Neural cell (in vitro differentiated cells): ENCODE measurements around the gene FN1. TPM values are rescaled to one million over a fixed set of nuclear protein-coding genes. Genes with fewer than 3 reads are reported as not detected.

Experiments used
- H2AFZ ChIP-seq: fragments of 200-600, 300-800 bp; sonication (generic), shearing (Covaris generic); 2 replicates; pipeline ENCODE4 v1.6.0; 2014; ENCODE audit warnings: low read depth, mild to moderate bottlenecking, antibody characterized with exemption, low read length, moderate library complexity
- H3F3A ChIP-seq: fragments of 200-600 bp; shearing (Covaris generic); 2 replicates; pipeline ENCODE4 v1.6.1; 2016; ENCODE audit warnings: mild to moderate bottlenecking, moderate library complexity, mixed read lengths, antibody characterized with exemption, low read length; ENCODE audit not compliant: insufficient read depth, poor library complexity, severe bottlenecking
- H3K27ac ChIP-seq: fragments of 200-600, 300-800 bp; sonication (generic), shearing (Covaris generic); 2 replicates; pipeline ENCODE4 v1.5.1; 2014; ENCODE audit warnings: mild to moderate bottlenecking, low read length, moderate library complexity
- H3K27me3 ChIP-seq: fragments of 300-800, 200-600 bp; sonication (generic), shearing (Covaris generic); 2 replicates; pipeline ENCODE4 v1.6.0; 2014; ENCODE audit warnings: mild to moderate bottlenecking, low read depth, low read length, moderate library complexity; ENCODE audit not compliant: insufficient read depth
- H3K36me3 ChIP-seq: fragments of 300-800, 200-600 bp; sonication (generic), shearing (Covaris generic); 2 replicates; pipeline ENCODE4 v1.5.1; 2014; ENCODE audit warnings: mild to moderate bottlenecking, antibody characterized with exemption, low read length, moderate library complexity; ENCODE audit not compliant: insufficient read depth
- H3K4me2 ChIP-seq: fragments of 300-800, 200-600 bp; sonication (generic), shearing (Covaris generic); 2 replicates; pipeline ENCODE4 v1.6.0; 2014; ENCODE audit warnings: mild to moderate bottlenecking, low read length
- H3K4me3 ChIP-seq: fragments of 300-800, 200-600 bp; sonication (generic), shearing (Covaris generic); 2 replicates; pipeline ENCODE4 v1.5.1; 2014; ENCODE audit warnings: mild to moderate bottlenecking, low read length, moderate library complexity
- H3K79me2 ChIP-seq: fragments of 200-600 bp; shearing (Covaris generic); replicated peaks from 2 replicates; pipeline ENCODE4 v1.6.0; 2014; ENCODE audit warnings: mild to moderate bottlenecking, low read length, moderate library complexity; ENCODE audit not compliant: insufficient read depth
- H3K9ac ChIP-seq: fragments of 300-800, 200-600 bp; sonication (generic), shearing (Covaris generic); 2 replicates; pipeline ENCODE4 v1.6.1; 2016; ENCODE audit warnings: mild to moderate bottlenecking, low read length, mixed read lengths
- H3K9me2 ChIP-seq: fragments of 200-600 bp; shearing (Covaris generic); 2 replicates; pipeline ENCODE4 v1.6.1; 2016; ENCODE audit warnings: mild to moderate bottlenecking, low read length, mixed read lengths; ENCODE audit not compliant: insufficient read depth
- H3K9me3 ChIP-seq: fragments of 200-600, 300-800 bp; sonication (generic), shearing (Covaris generic); 2 replicates; pipeline ENCODE4 v1.6.1; 2016; ENCODE audit warnings: mild to moderate bottlenecking, mixed run types, low read length, moderate library complexity, mixed read lengths
- H4K20me1 ChIP-seq: fragments of 200-600 bp; shearing (Covaris generic); 2 replicates; pipeline ENCODE4 v1.6.1; 2016; ENCODE audit warnings: mild to moderate bottlenecking, mixed run types; ENCODE audit not compliant: insufficient read depth
- EP300 ChIP-seq: fragments of 450-650 bp; conservative IDR thresholded peaks from 2 replicates; pipeline ENCODE4 v1.6.1; 2014; ENCODE audit warnings: antibody characterized with exemption, mild to moderate bottlenecking, moderate library complexity; ENCODE audit not compliant: poor library complexity, severe bottlenecking
- EZH2 ChIP-seq: fragments of 200-600, 300-800 bp; shearing (Covaris generic), sonication (generic); IDR thresholded peaks from 2 replicates; pipeline ENCODE4 v1.6.1; 2014; ENCODE audit warnings: antibody characterized with exemption, low read length, borderline replicate concordance, mild to moderate bottlenecking; ENCODE audit not compliant: insufficient read depth, poor library complexity, severe bottlenecking
- MXI1 ChIP-seq: fragments of 450-650 bp; conservative IDR thresholded peaks from 2 replicates; pipeline ENCODE4 v1.6.1; 2014; ENCODE audit warnings: antibody characterized with exemption, mild to moderate bottlenecking; ENCODE audit not compliant: poor library complexity, severe bottlenecking
- POLR2AphosphoS5 ChIP-seq: IDR thresholded peaks from 2 replicates; pipeline ENCODE4 v1.6.1; 2012
- RAD21 ChIP-seq: fragments of 450-650 bp; conservative IDR thresholded peaks from 2 replicates; pipeline ENCODE4 v1.6.1; 2014; ENCODE audit warnings: antibody characterized with exemption, mild to moderate bottlenecking, moderate library complexity
- SMC3 ChIP-seq: fragments of 450-650 bp; conservative IDR thresholded peaks from 2 replicates; pipeline ENCODE4 v1.6.1; 2014; ENCODE audit warnings: antibody characterized with exemption, mild to moderate bottlenecking, moderate library complexity; ENCODE audit not compliant: poor library complexity
- TAF1 ChIP-seq: IDR thresholded peaks from 2 replicates; pipeline ENCODE4 v1.6.1; 2012; ENCODE audit warnings: low read depth
- polyA plus RNA-seq: library from polyadenylated mRNA; depleted of rRNA; stranded (reverse); fragments of >200 nt; gene quantifications from 2 replicates; pipeline ENCODE4 v1.2.3, GENCODE V29; 2014
- TF ChIP-seq, protein P1 (sequence below): fragments of 450-650 bp; IDR thresholded peaks from 2 replicates; pipeline ENCODE4 v1.5.1; 2014; ENCODE audit warnings: antibody characterized with exemption, mild to moderate bottlenecking, moderate library complexity; ENCODE audit not compliant: poor library complexity, severe bottlenecking
- TF ChIP-seq, protein P2 (sequence below): IDR thresholded peaks from 2 replicates; pipeline ENCODE4 v1.6.1; 2012; ENCODE audit warnings: borderline replicate concordance

Gene FN1
- polyA plus RNA-seq, 1 donor from 2014 or later, result 0.93 TPM

DNA sequence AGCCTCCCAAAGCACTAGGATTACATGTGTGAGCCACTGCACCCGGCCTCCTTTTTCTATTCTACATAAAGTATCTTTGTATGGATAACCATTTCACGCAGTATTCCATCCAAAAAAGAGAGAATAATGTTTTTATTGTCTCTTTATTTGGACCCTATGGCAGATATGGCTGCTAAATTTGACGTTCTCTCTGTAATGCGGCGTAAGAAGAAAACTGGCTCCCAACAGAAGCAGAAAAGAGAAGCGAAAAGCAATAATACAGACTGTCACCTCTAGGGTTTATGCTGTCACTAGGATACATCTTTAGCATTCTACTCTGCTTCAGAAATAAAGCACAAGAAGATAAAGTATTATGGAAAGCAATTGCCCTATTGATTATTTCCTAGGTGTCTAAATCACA is 55.9 kb downstream of the FN1 start (continued):
- TF ChIP-seq RAD21, result no peak

DNA sequence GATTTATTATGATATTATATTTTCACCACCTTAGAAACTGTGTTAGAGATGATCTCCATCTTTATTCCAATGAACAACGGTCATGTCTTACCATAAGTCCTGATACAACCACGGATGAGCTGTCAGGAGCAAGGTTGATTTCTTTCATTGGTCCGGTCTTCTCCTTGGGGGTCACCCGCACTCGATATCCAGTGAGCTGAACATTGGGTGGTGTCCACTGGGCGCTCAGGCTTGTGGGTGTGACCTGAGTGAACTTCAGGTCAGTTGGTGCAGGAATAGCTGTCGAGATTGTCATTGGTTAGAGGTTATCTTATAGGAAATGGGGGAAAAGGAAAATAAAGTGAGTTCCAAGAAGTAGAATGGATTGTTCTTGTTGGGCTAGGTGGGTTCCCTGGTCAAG is 56.8 kb downstream of the FN1 start:
- Histone ChIP-seq H3K27ac (no peak overlapping the region), H2AFZ (no peak overlapping the region), H3K27me3 (no peaks in the 10 kb centered on the region), H3K4me3 (no peak overlapping the region), H3K9me2 (no peaks in the 10 kb centered on the region), H4K20me1 (no peaks in the 10 kb centered on the region), H3K4me2 (no peak overlapping the region), H3K79me2 (no peaks in the 10 kb centered on the region), H3K9me3 (no peaks in the 10 kb centered on the region), H3F3A (no peaks in the 10 kb centered on the region), H3K36me3 (no peaks in the 10 kb centered on the region), H3K9ac (no peak overlapping the region)
- TF ChIP-seq, protein P1, sequence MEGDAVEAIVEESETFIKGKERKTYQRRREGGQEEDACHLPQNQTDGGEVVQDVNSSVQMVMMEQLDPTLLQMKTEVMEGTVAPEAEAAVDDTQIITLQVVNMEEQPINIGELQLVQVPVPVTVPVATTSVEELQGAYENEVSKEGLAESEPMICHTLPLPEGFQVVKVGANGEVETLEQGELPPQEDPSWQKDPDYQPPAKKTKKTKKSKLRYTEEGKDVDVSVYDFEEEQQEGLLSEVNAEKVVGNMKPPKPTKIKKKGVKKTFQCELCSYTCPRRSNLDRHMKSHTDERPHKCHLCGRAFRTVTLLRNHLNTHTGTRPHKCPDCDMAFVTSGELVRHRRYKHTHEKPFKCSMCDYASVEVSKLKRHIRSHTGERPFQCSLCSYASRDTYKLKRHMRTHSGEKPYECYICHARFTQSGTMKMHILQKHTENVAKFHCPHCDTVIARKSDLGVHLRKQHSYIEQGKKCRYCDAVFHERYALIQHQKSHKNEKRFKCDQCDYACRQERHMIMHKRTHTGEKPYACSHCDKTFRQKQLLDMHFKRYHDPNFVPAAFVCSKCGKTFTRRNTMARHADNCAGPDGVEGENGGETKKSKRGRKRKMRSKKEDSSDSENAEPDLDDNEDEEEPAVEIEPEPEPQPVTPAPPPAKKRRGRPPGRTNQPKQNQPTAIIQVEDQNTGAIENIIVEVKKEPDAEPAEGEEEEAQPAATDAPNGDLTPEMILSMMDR, result no peak
- TF ChIP-seq SMC3, result no peak
- TF ChIP-seq EP300, result no peak
- no peak for TF ChIP-seq TAF1
- TF ChIP-seq POLR2AphosphoS5, result no peak
- TF ChIP-seq RAD21, result no peak

DNA sequence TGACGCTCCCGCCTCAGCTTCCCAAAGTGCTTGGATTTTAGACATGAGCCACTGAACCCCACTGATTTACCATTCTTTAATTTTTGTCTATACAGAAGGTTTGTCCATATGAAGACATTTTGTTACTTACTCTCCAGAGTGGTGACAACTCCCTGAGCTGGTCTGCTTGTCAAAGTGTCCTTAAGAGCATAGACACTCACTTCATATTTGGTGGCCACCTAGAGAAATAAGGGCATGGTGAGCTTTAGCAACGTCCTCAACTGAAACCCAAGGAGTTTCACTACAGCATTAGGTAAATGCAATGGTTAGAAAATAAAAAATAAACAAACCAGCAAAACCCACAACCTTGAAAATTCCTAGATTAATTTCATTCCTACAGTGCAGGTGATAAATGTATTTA is 57.8 kb downstream of the FN1 start:
- H3K79me2 ChIP-seq, result no peaks in the 10 kb centered on the region
- no peaks in the 10 kb centered on the region for H3K36me3 ChIP-seq
- H3K9me3 ChIP-seq, result no peaks in the 10 kb centered on the region
- H3K9me2 ChIP-seq, result no peaks in the 10 kb centered on the region
- no peak overlapping the region for H3K27ac ChIP-seq
- no peaks in the 10 kb centered on the region for H3K27me3 ChIP-seq
- H3F3A ChIP-seq, result no peaks in the 10 kb centered on the region
- no peak overlapping the region for H3K9ac ChIP-seq
- TF ChIP-seq EZH2 (no peak), RAD21 (no peak), EP300 (no peak), SMC3 (no peak), POLR2AphosphoS5 (no peak), MXI1 (no peak), TAF1 (no peak)
- TF ChIP-seq, protein P2, sequence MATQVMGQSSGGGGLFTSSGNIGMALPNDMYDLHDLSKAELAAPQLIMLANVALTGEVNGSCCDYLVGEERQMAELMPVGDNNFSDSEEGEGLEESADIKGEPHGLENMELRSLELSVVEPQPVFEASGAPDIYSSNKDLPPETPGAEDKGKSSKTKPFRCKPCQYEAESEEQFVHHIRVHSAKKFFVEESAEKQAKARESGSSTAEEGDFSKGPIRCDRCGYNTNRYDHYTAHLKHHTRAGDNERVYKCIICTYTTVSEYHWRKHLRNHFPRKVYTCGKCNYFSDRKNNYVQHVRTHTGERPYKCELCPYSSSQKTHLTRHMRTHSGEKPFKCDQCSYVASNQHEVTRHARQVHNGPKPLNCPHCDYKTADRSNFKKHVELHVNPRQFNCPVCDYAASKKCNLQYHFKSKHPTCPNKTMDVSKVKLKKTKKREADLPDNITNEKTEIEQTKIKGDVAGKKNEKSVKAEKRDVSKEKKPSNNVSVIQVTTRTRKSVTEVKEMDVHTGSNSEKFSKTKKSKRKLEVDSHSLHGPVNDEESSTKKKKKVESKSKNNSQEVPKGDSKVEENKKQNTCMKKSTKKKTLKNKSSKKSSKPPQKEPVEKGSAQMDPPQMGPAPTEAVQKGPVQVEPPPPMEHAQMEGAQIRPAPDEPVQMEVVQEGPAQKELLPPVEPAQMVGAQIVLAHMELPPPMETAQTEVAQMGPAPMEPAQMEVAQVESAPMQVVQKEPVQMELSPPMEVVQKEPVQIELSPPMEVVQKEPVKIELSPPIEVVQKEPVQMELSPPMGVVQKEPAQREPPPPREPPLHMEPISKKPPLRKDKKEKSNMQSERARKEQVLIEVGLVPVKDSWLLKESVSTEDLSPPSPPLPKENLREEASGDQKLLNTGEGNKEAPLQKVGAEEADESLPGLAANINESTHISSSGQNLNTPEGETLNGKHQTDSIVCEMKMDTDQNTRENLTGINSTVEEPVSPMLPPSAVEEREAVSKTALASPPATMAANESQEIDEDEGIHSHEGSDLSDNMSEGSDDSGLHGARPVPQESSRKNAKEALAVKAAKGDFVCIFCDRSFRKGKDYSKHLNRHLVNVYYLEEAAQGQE, result no peak
- H2AFZ ChIP-seq, result no peak overlapping the region
- no peak overlapping the region for H3K4me2 ChIP-seq
- no peak overlapping the region for H3K4me3 ChIP-seq
- H4K20me1 ChIP-seq, result no peaks in the 10 kb centered on the region
